DMS79 (cell line): ENCODE measurements around the gene WDR43.

ENCODE experiments used
- DNase-seq: peaks from one replicate; lab custom pipeline; 2025; lab: John Stamatoyannopoulos, UW

Gene WDR43

DNA sequence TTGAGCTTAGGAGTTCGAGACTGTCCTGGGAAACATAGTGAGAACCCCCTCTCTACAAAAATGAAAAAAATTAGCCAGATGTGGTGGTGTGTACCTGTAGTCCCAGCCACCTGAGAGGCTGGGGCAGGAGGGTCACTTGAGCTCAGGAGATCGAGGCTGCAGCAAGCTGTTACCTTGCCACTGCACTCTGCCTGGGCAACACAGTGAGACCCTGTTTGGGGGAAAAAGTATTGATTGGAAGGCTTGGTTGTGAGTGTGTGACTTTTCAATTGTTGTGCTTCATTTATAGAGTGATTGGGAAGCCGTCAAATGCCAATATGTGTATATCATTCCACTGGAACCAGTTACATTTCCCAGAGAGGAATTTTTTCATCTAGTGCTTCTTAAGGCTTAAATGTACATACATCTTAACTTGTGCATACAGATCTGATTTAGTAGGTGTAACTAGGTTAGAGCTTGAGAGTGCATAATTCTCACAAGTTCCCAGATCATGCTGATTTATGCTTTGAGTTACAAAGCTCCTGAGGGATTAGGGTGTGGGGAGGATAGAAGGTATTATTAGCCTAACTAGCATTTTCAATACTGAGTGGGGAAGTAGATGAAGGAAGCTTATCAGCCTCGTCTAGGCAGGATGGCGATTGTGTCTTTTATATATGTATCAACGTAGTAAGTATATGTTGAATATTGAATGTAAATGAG lies 15.3 kb downstream of the WDR43 start:
- no peak for DNase-seq

DNA sequence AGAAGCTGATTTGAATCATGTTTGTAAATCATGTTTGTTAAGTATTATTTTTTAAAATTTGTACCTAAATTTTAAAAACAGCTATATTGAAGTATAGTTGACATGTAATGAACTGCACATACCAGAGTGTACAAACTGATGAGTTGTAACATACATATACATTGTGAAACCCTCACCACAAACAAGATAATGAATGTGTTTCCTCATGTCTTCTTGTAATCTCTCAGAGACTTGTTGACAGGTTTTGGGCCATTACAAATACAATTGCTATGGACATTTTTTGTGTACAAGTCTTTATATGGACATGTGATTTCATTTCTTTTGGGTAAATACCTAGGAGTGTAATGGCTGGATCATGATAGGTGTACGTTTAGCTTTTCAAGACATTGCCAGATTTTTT lies 21.5 kb downstream of the WDR43 start:
- DNase-seq, result no peak

DNA sequence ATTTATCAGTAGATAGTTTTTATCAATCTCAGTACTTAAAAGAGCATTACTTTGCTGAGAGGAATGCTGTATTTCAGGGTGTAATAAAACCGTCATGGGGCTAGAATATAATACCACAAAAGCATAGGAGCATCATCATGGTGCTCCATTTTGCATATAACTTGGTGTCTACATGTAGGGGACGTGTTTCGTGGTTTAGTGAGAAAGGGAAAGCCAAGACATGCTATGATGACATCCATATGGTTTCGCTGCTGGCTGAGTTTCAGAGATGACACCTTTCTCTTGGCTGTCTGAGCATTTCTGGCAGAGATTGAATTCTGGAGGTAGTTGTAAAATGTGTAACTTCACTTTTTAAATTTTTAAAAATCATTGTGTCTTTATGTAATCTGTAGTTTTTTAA lies 32.4 kb downstream of the WDR43 start:
- DNase-seq, result no peak

DNA sequence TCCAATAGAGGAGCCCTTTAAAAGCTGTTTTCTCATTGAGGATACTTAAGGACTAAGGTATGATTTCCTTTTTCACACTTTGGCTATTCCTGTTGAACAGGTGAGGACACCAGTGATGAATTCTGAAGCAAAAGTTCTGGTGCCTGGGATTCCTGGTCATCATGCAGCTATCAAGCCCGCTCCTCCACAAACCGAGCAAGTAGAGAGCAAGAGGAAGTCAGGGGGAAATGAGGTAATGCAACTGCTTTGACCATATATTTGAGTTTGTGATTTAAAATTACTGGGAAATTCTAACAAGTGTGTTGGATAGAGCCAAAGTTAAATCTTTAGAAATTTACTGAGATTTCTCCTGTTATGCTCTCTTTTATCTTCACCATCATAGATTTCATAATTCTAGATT lies 33.0 kb downstream of the WDR43 start:
- DNase-seq, result no peak

DNA sequence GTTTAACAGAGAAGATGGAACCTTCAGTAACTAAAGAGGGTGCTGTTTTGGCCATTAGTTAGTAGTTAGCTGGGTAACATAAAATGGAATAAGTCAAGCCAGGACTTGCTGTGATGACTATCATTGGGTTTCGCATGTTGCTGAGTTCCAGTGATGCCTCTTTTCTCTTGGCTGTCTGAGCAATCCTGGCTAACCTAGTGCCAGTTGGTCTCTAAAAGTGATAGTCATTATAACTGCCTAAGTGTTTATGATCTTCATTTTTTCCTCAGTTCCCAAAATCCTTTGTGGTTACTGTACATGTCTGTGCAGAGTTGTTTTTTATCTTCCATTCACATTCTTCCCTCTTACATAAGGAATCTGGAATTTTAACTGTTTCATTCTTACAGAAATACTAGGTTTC lies 33.4 kb downstream of the WDR43 start:
- DNase-seq, result no peak

DNA sequence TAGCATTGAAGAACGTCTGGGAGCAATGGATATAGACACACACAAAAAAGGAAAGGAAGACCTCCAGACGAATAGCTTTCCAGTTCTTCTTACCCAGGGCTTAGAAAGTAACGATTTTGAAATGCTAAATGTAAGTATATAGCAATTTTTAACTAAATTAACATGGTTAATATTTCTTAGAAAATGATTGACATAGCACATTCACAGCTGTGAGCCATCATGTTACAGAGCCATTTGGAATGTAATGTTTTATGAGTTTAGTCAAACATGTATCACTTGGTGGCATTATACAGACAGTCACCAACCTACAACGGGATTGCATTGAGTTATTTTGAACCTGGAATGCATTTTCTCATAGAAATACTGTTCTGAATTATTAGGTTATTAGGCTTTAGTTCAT lies 35.1 kb downstream of the WDR43 start:
- no peak for DNase-seq

DNA sequence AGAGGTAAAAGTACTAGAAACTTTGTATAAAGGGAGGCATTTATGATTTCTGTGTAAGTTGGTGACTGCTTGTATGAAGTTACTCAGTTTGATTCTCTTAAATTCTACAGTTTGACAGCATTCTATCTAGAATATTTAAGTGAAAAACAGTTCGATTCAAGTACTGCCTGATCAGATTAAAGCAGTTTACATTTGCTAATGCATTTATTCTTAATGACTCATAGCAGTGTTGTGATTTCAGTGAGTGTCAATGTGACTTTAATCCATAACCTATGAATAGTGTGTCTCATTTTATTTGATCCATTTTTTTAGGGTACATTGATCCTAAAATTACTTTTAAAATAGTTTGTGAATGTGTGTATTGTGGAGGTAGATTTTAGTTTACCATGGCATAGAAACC lies 35.7 kb downstream of the WDR43 start:
- DNase-seq, result no peak

DNA sequence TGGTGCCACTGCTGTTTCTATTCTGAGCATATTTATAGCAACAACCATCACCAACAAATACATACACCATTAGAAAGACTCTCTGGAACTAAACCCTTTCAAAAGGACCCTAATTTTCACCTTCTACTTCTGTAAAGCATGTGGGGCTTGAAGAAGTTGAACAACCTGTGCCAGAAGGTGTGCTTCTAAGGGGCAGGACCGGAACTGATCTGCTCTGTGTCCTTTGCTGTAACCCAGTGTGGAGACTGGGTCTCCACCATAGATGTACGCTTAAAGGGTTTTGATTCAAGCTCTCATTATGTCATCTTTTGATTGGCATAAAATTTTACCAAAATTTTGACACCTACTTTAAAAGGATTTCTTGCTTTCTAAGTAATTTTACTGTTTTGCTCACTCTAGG lies 40.3 kb downstream of the WDR43 start:
- DNase-seq, result no peak

DNA sequence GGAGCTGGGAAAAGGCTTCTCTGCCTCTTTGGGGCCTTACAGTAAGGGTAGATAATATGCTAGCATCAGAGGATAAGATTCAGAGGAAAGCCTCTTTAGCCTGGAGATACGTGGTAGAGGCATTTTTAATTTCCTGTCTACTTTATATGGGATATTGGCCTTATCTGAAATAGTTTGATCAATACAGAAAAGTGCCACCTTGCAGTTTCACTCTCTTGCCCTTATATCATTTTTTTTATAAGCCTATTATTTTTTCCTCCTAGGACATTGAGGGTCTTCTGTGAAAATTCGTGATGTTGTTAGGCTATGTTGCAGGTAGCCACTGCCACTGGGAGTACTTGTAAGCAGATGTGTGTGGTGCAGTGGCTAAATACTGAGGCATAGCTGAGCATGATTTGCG lies 46.5 kb downstream of the WDR43 start:
- DNase-seq, result no peak

DNA sequence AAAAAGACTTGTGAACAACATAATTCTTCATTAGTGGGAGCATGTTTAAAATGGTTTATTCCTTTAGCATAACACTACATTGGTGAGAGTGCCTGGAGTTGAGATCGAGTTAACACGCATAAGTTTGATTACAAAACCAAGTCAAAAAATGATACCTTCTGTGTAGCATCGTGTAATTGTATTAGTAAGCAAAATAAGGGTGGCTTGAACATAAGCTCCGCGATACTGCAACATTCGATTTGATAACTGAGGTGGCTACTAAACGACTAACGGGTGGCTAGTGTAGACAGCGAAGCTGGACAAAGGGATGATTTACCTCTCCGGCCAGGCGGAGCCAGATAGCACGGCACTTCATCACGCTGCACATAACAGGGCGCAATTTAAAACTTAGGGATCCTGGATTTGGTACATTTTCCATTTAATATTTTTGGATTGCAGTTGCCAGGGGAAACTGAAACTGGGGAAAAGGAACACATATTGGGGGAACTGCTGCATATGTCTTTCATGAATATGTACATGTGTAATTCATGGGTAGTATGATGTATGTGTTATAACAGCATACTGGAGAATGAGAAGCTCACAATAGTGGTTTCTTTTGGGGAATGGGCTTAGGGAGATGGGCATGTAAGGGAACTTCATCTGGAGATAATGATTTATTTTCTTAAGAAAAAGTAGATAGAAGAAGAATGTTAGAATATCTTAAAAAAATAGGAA lies 50.2 kb downstream of the WDR43 start:
- DNase-seq, result no peak

DNA sequence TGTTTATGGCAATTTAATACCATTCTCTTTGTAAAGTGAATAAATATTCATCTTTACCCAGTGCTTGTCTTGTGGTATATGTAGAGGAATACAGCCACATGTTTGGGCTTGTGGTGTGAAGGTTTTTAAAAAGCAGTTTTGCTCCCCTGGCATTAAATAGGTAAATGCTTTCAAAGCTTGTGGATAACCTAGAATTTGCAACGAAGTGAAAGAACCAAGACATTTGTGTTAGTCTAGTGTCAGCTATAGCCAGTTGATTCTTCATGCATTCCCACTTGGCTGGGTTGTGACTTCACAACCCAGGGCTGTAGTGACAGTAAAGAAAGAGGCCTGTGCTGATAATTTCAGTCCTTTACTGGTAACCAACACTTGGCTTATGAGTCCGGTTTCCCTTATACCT lies 53.7 kb downstream of the WDR43 start:
- DNase-seq, result no peak

DNA sequence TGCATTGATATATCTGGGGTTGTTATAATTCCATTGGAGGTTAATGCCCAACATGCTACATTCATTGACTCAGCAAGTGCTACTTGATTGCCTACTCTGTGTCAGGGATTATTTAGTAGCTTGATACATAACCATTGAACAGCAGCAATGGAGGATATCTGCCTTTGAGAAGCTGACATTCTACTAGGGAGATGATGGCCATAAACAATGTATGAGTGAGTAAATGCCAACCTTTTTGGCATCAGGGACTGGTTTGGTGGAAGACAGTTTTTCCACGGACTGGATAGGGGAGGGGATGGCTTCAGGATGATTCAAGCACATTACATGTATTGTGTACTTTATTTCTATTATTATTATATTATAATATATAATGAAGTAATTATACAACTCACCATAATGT lies 54.7 kb downstream of the WDR43 start:
- DNase-seq, result no peak

DNA sequence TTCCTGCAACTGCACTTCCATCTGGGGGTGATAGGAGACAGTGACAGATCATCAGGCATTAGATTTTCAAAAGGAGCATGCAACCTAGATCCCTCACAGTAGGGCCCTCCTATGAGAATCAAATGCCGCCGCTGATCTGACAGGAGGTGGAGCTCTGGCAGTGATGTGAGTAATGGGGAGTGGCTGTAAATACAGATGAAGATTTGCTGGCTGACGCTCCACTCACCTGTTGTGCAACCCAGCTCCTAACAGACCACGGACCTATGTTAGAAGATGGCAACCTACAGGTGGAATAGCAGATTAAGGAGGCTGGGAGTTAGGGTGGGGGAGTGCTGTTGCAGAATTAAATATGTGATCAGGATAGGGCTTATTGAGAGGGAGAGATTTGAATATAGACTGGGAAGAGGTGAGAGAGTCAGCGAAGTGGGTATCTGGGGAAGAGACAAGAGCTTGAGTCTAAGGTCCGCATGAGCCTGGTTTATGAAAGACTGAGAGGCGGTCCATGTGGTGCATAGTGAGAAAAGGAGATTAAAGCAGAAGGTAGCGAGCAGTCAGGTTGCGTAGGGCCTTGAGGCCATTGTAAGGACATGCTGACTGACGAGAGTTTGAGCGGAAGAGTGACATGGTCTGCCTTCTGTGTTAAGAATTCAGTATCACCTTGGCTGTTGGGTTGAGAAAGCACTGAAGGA lies 55.3 kb downstream of the WDR43 start:
- DNase-seq, result no peak

DNA sequence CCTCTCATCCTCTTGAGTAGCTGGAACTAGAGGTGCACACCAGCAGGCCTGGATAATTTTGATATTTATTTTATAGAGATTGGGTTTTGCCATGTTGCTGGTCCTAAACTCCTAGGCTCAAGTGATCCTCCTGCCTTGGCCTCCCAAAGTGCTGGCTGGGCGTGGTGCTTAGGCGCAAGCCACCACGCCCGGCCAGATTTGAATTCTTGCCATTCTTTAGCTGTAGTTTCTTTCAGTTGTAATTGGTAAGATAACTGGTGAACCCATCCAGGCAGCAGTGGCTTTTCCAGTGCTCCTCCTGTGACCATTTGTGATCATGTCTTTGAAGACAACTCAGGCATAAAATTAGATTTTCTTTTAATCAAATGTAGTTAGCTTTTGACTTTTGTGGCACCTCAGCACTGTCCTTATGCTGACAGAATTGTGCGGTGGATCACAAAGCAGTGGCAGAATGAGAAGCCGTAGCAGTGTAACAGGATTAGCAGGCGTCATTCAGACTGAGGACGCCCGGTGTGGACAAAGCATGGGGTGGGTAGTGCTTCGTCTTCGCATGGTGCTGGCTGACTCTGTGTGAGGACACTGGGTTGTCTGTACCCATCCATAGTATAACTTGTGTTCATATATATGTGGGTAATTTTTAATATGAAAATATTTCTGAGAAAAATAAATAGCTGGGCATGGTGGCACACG lies 56.6 kb downstream of the WDR43 start:
- no peak for DNase-seq

DNA sequence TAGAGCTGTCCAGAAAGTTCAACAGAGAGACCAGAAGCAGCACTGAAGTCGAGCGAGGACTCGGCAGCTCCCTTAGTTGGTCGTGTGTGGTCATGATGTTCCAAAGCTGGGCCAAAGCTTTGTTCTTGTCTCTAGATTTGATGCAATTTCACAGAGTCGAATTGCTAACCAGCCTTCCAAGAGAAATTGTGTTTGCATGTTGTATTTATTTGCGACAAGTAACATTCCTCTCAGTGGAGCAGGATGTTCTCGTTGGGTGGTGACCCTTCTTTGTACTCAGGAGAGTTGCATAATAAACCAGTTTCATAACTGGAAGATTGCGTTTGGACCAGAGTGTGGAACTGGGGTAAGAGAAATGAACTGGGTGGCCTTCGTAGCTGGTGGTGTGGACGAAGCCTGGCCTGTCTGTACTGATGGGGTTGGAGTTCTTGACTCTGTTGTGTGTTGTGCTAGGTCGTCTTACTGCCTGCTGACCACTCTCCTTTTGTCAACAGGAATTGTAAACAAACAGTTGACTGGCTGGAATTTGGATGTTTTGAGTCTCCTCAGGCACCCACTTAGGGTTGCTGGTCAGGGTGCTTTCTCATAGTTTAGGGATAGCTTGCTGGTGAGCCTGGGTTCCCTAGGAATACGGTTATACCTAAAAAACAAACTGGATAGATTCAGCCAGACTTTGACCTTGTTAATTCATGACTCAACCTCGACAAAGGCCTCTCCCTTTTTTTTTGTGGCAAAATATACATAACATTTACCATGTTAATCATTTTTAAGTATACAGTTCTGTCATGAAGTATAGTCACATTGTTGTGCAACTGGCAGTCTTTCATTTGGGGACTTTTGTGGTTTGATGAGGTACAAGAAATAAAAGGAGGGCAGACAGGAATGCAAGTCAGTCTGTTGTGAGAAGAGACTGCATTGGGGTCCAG lies 57.7 kb downstream of the WDR43 start:
- no peak for DNase-seq

DNA sequence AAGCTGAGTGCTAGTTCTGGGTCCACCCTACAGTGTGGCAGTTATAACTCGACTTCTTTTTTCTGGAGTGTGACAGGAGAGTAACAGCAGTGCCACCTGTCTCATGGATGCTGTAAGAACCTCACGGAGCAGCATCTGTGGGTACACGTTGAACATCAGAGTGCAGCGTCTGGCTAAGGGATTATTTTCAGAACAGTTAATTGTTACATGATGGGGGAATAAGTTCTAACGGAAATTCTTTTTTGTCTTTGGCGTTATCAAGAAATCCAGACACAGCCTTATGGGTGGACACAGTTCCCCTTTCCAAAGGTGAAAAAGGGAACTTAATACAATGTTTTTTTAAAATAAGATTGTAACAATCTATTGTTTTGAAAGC lies 58.4 kb downstream of the WDR43 start:
- no peak for DNase-seq

DNA sequence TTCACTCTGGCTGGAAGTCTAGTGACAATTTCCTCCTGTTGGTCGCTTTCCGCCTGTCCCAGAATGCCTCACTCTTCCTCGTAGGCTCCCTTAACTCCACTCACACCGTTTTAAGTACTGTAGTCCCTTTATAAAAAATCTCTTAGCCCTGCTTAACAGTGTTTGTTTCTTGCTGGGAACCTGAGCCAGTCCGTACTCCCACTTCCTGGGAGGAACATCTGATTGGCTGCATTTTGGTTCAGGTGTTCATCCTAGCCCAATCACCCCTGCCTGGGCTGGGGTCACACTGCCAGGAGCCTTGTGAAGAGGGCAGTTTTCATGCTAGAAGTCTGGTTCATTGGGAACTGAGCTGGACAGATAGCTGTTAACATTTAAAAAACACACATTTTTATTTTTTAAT lies 61.0 kb downstream of the WDR43 start:
- no peak for DNase-seq

DNA sequence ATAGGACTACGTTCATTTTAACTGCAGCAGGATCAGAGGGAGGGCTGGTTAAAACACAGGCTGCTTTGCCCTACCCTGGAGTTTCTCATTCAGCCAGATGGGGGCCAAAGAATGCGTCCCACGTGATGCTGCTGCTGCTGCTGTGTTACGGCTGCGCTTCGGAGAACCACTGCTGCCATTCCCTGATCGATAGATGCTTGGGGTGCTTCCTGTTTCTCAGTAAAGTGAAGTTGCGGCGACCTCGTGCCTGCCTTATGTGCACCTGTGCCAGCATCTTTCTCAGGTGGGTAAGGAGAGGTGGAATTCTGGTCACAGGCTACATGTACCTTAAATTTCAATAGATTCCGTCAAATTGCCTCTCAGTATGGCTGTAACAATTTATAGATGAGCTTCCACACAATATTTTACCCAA lies 62.0 kb downstream of the WDR43 start:
- no peak for DNase-seq

DNA sequence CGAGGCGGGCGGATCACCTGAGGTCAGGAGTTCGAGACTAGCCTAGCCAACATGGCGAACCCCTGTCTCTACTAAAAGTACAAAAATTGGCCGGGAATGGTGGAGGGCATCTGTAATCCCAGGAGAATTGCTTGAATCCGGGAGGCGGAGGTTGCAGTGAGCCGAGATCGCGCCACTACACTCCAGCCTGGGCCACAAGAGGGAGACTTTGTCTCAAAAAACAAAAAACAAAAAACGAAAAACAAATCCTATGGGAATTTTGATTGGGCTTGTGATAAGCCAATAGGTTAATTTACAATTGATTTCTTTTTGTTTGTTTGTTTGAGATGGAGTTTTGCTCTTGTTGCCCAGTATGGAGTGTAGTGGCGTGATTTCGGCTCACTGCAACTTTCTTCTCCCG lies 62.4 kb downstream of the WDR43 start:
- no peak for DNase-seq

DNA sequence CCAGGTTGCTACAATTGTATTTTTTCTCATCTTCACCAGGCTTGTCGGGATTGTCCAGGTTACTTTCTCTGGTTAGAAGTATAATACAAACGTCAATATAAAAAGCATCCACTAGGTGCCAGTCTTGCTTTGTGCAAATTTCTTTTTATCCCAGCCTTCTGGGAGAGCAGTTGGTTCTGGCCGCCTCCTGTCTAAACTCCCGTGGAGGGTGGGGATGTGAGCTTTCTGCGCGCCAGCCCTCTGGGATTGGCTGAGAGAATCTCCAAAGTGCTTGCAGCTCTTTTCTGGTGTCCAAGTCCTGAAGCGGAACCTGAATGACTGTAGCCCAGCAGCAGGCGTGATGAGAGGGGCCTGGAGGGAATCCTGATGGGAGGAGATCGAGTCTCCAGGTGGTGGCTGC lies 64.2 kb downstream of the WDR43 start:
- peak; percentile 74 for DNase-seq

DNA sequence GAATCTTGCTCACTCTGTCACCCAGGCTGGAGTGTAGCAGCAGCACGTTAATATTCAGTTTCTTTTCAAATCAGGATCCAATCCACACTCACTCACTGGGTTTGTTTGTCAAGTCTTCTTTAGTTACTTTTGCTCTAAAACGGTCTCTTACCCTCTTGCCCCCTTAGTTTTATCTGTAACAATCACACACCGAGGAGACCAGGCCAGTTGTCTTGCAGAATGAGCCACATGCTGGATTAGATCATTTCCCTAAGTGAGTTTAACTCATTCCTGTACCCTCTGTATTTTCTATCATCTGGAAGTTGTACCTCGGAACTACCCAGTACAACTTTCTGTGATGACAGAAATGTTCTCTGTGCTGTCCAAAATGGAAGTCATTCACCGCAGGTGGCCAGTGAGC lies 65.9 kb downstream of the WDR43 start:
- no peak for DNase-seq

DNA sequence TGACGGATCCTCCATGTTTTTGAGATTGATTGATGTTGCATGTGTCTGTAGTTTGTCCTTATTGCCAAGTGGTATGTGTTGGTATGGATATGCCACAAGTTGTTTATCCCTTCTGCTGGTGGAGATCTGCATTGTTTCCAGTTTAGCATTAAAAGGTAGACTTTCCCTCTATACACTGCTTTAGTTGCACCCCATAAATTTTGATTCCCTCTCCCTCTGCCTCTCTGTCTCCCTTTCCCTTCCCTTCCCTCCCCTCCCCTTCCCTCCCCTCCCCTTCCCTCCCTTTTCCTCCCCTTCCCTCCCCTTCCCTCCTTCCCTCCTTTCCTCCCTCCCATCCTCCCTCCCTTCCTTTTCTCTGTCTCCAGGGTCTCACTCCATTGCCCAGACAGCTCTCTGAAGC lies 68.0 kb downstream of the WDR43 start:
- no peak for DNase-seq
